GM06990 (cell line): ENCODE measurements around the gene CREB3L1.

ENCODE experiments used
- DNase-seq: peaks from one replicate; pipeline ENCODE4 v3.0.0-alpha.2; 2011; ENCODE audit not compliant: insufficient read length; ENCODE audit errors: extremely low read depth
- H3K27me3 ChIP-seq: replicated peaks from 2 replicates; pipeline ENCODE4 v1.6.0; 2011; ENCODE audit warnings: low read length; ENCODE audit not compliant: control insufficient read depth, insufficient read depth
- H3K36me3 ChIP-seq: 2 replicates; pipeline ENCODE4 v1.5.1; 2011; ENCODE audit warnings: low read length; ENCODE audit not compliant: control insufficient read depth, insufficient read depth
- H3K4me3 ChIP-seq: replicated peaks from 2 replicates; pipeline ENCODE4 v1.5.1; 2011; ENCODE audit warnings: low read depth, mild to moderate bottlenecking, control low read depth, low read length
- CTCF ChIP-seq: IDR thresholded peaks from 2 replicates; pipeline ENCODE4 v1.5.1; 2011; ENCODE audit warnings: low read length, control low read depth, mild to moderate bottlenecking, inconsistent platforms; ENCODE audit not compliant: insufficient read depth, poor library complexity, severe bottlenecking

The CREB3L1 gene

GRCh38 chr11:46326813-46327416 is 49.5 kb downstream of the CREB3L1 start:
- no peak overlapping the region for H3K4me3 ChIP-seq
- DNase-seq, result no peak
- no peak for TF ChIP-seq CTCF
- H3K27me3 ChIP-seq, result peaks cover 5% of the 10 kb centered on the region
- no peaks in the 10 kb centered on the region for H3K36me3 ChIP-seq

GRCh38 chr11:46327829-46328228 is 50.4 kb downstream of the CREB3L1 start:
- H3K4me3 ChIP-seq, result no peak overlapping the region
- TF ChIP-seq CTCF, result no peak
- H3K36me3 ChIP-seq, result no peaks in the 10 kb centered on the region
- DNase-seq, result no peak
- peaks cover 5% of the 10 kb centered on the region for H3K27me3 ChIP-seq

GRCh38 chr11:46330154-46330553 is 52.7 kb downstream of the CREB3L1 start:
- no peak for TF ChIP-seq CTCF
- DNase-seq, result no peak
- no peaks in the 10 kb centered on the region for H3K36me3 ChIP-seq
- H3K27me3 ChIP-seq, result peaks cover 10% of the 10 kb centered on the region
- H3K4me3 ChIP-seq, result no peak overlapping the region

GRCh38 chr11:46330563-46331281 is 53.3 kb downstream of the CREB3L1 start:
- Histone ChIP-seq H3K27me3 (peaks cover 10% of the 10 kb centered on the region), H3K4me3 (no peak overlapping the region), H3K36me3 (no peaks in the 10 kb centered on the region)
- DNase-seq, result no peak
- TF ChIP-seq CTCF, result no peak

- no peaks in the 10 kb centered on the region for H3K36me3 ChIP-seq
- no peak overlapping the region for H3K4me3 ChIP-seq
- peaks cover 10% of the 10 kb centered on the region for H3K27me3 ChIP-seq
- TF ChIP-seq CTCF, result no peak
- DNase-seq, result no peak
These were observed 54.0 kb downstream of the CREB3L1 start for GRCh38 chr11:46331282-46331984.
